Kidney (tissue), 14 donors: ENCODE data around the gene PTGES3. TPM values are rescaled to one million over a fixed set of nuclear protein-coding genes. Genes with fewer than 3 reads are reported as not detected.

Experiments used
- DNase-seq, 5 donors: peaks; one replicate each; pipeline ENCODE4 v3.0.0-alpha.2; 2013 to 2020
- FAIRE-seq: peaks from 2 replicates; lab custom pipeline; 2012; peaks lifted over from hg19 to GRCh38; lab: Jason Lieb, UNC
- H3K27ac ChIP-seq, 2 donors: one replicate each; pipeline ENCODE4 v1.7.0; 2013; ENCODE audit warnings: low read depth in 2 of 2, low read length in 2 of 2, inconsistent platforms in 1 of 2
- H3K27me3 ChIP-seq: one replicate; pipeline ENCODE4 v1.7.1; 2013; ENCODE audit warnings: low read length, inconsistent platforms; ENCODE audit not compliant: control insufficient read depth, insufficient read depth
- H3K36me3 ChIP-seq, 3 donors: one replicate each; pipeline versions ENCODE4 v1.7.0 to v1.7.1; 2013; ENCODE audit warnings: low read length in 3 of 3, control low read depth in 1 of 3, inconsistent platforms in 1 of 3; ENCODE audit not compliant: insufficient read depth in 3 of 3, control insufficient read depth in 2 of 3
- H3K4me1 ChIP-seq, 3 donors: one replicate each; pipeline versions ENCODE4 v1.7.0 to v1.7.1; 2013; ENCODE audit warnings: low read length in 3 of 3, inconsistent platforms in 1 of 3, low read depth in 1 of 3; ENCODE audit not compliant: control insufficient read depth in 2 of 3, insufficient read depth in 2 of 3
- H3K4me3 ChIP-seq, 3 donors: one replicate each; pipeline versions ENCODE4 v1.7.0 to v1.8.1; 2013; ENCODE audit warnings: low read length in 3 of 3, control low read depth in 1 of 3, inconsistent platforms in 1 of 3
- H3K9ac ChIP-seq, 3 donors: one replicate each; pipeline versions ENCODE4 v1.7.0 to v1.7.1; 2013; ENCODE audit warnings: low read length in 3 of 3, control low read depth in 1 of 3, inconsistent platforms in 1 of 3
- H3K9me3 ChIP-seq, 3 donors: one replicate each; pipeline versions ENCODE4 v1.7.0 to v1.7.1; 2013; ENCODE audit warnings: low read length in 3 of 3, control low read depth in 1 of 3, inconsistent platforms in 1 of 3; ENCODE audit not compliant: control insufficient read depth in 2 of 3, insufficient read depth in 1 of 3
- intact Hi-C: fragments of 100-400 bp; cut with DNase I; formaldehyde crosslinking; loops from one replicate; pipeline ENCODE4 v1.11.1; 2022
- polyA plus RNA-seq: library from polyadenylated mRNA; stranded (reverse); fragments of 350-450 nt; fragmentation: Illumina TruSeq; extraction: RNeasy Lipid Tissue Mini Kit (QIAGEN cat#74804); gene quantifications from one replicate; pipeline ENCODE4 v1.2.3, GENCODE V29; 2014; ENCODE audit warnings: low read depth, low replicate concordance; ENCODE audit not compliant: insufficient read depth
- total RNA-seq: library from RNA; stranded (reverse); fragmentation: NEBNext Ultra II Directional; extraction: Animal tissue kit (Norgen Biotek cat#: 25700); gene quantifications from one replicate; pipeline ENCODE4 v1.2.1, GENCODE V29; 2021
- TF ChIP-seq, protein P1 (sequence below): IDR thresholded peaks from 3 replicates; pipeline ENCODE4 v1.5.1; 2012; ENCODE audit warnings: mild to moderate bottlenecking, moderate library complexity, borderline replicate concordance; ENCODE audit not compliant: insufficient read depth; ENCODE audit errors: extremely low read depth
- donor health status: control.
- donor health status: control.
- donor health status: control.
- donor health status: control.
- donor health status: control.
- donor health status: DM: yes; HTN: yes; CAD: no.
- donor health status: Normal renal cell carcinoma (clear cell type).

The PTGES3 gene
- total and polyA plus RNA-seq, 2 donors from 2014 or later: 186 to 207 TPM

- H3K4me3 ChIP-seq: no peak overlapping the region
- H3K36me3 ChIP-seq: peaks cover 6 to 28% (median 11%) of the 10 kb centered on the region in 3 donors
- no peak for FAIRE-seq
- no peak for DNase-seq
- H3K27ac ChIP-seq: no peak overlapping the region
- intact Hi-C loops: no loop called here
- H3K9ac ChIP-seq: no peak overlapping the region
- H3K4me1 ChIP-seq: no peaks in the 10 kb centered on the region
- H3K27me3 ChIP-seq: no peaks in the 10 kb centered on the region
- TF ChIP-seq, protein P1, sequence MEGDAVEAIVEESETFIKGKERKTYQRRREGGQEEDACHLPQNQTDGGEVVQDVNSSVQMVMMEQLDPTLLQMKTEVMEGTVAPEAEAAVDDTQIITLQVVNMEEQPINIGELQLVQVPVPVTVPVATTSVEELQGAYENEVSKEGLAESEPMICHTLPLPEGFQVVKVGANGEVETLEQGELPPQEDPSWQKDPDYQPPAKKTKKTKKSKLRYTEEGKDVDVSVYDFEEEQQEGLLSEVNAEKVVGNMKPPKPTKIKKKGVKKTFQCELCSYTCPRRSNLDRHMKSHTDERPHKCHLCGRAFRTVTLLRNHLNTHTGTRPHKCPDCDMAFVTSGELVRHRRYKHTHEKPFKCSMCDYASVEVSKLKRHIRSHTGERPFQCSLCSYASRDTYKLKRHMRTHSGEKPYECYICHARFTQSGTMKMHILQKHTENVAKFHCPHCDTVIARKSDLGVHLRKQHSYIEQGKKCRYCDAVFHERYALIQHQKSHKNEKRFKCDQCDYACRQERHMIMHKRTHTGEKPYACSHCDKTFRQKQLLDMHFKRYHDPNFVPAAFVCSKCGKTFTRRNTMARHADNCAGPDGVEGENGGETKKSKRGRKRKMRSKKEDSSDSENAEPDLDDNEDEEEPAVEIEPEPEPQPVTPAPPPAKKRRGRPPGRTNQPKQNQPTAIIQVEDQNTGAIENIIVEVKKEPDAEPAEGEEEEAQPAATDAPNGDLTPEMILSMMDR: no peak
- H3K9me3 ChIP-seq: no peaks in the 10 kb centered on the region
These were observed 26.0 kb downstream of the PTGES3 start for GRCh38 chr12:56661979-56662638.

DNA sequence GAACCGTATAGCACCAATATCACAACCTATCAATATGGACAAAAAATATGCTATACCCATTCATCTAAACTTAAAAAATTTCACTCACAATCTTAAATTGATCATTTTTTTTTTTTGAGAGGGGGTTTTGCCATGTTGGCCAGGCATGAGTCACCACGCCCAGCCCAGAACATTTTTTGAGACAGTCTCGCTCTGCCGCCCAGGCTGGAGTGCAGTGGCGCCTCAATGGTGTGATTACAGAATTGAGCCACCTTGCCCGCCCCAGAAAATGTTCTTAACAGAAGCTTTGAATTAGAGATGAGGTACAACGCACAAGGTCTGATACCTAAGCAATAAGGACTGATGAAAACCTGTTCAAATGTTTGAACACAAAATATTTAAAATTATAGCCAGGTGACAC lies 26.5 kb downstream of the PTGES3 start:
- DNase-seq (no peak), FAIRE-seq (no peak)
- H3K27me3 ChIP-seq: no peaks in the 10 kb centered on the region
- no peaks in the 10 kb centered on the region for H3K9me3 ChIP-seq
- no peak overlapping the region for H3K4me3 ChIP-seq
- no peak overlapping the region for H3K9ac ChIP-seq
- intact Hi-C loops: no loop called here
- TF ChIP-seq, protein P1: no peak
- no peak overlapping the region for H3K27ac ChIP-seq
- peaks cover 4 to 23% (median 10%) of the 10 kb centered on the region in 3 donors for H3K36me3 ChIP-seq
- H3K4me1 ChIP-seq: no peaks in the 10 kb centered on the region

- FAIRE-seq (no peak), DNase-seq (no peak)
- TF ChIP-seq, protein P1: no peak
- Histone ChIP-seq H3K9ac (no peak overlapping the region), H3K27ac (no peak overlapping the region), H3K36me3 (peaks cover 0 to 10% (median 4%) of the 10 kb centered on the region in 3 donors), H3K4me3 (no peak overlapping the region), H3K4me1 (no peaks in the 10 kb centered on the region), H3K27me3 (no peaks in the 10 kb centered on the region), H3K9me3 (no peaks in the 10 kb centered on the region)
- intact Hi-C loops: no loop called here
These were observed 29.2 kb downstream of the PTGES3 start for GRCh38 chr12:56658921-56659320.
